ENCODE measurements around the gene MICAL3.

The MICAL3 gene

DNA sequence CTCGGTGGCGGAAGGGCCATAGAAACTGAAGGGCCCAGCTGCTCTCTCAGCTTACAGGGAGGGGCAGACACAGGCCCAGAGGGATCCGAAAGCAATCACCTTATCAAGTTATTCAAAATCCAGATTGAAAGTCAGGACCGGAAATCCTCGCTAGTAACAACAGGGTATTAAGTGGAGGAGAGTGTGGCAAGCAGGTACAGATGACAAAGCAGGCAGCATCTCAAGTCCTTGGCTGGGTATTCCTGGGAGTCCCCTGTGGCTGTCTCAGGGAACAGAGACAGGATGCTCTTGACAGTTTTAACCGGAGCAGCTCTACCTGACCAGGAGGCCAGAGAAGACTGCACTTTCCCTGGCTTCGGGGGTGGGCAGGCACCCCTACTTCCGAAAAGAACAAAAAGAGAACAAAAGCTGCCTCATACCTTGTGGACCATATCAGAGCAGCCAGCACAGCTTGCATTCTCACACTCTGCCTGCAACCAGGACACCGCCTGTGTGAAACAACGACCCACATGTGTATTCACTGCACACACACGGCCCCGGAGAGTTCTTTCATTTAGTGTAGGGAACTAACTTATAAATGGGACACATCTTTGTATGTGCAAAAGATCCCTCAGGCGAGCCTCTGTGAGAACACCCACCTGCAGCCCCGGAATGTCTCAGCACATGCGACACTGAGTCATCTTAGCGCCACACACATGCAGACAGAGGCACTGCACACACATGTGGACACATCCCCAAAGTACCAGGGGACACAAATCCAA lies 78.3 kb downstream of the MICAL3 start:
- TF ChIP-seq, protein P1, sequence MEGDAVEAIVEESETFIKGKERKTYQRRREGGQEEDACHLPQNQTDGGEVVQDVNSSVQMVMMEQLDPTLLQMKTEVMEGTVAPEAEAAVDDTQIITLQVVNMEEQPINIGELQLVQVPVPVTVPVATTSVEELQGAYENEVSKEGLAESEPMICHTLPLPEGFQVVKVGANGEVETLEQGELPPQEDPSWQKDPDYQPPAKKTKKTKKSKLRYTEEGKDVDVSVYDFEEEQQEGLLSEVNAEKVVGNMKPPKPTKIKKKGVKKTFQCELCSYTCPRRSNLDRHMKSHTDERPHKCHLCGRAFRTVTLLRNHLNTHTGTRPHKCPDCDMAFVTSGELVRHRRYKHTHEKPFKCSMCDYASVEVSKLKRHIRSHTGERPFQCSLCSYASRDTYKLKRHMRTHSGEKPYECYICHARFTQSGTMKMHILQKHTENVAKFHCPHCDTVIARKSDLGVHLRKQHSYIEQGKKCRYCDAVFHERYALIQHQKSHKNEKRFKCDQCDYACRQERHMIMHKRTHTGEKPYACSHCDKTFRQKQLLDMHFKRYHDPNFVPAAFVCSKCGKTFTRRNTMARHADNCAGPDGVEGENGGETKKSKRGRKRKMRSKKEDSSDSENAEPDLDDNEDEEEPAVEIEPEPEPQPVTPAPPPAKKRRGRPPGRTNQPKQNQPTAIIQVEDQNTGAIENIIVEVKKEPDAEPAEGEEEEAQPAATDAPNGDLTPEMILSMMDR (IDR thresholded peaks at IDR 0.05; ENCODE audit: control insufficient read depth, extremely low read depth, insufficient read depth): no peak
- DNase-seq (ENCODE audit: low read depth): no peak

DNA sequence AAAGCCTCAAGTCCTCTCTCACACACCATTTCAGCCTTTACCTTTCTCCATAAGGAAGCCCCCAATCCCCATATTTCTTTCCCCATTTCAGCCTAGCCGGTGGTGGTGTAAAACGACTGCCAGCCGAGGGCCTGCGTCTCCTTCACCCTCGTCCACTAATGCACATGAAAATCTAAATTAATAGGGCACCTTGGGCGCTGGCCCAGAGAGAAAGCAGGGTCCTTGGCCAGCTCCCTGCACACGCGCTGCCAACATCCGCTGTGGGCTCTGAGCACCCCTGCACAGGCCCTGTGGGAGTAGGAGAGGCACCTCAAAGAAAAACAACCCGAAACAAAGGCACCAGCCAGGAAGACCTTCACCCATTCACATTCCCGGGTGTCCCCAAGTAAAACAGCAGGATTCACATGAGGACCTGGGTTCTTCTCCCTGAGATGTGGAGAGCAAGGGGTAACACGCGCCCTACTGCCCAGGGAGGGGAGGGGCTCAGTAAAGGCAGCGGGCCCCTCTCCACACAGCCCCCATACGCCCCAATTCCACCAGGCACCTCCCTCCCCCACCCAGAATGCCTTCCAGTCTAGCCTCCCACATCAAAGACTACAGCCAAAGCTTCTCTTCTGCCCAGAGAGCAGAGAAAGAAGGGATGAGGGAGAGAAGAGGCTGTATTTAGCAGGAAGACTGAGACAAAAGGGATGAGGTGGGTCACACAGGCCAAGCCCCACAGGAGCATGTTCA lies 79.0 kb downstream of the MICAL3 start:
- no peak for DNase-seq (ENCODE audit: low read depth)
- no peak overlapping the region for H3K4me3 ChIP-seq (ENCODE audit: low read depth, low read length)
- TF ChIP-seq, protein P1 (IDR thresholded peaks at IDR 0.05; ENCODE audit: control insufficient read depth, extremely low read depth, insufficient read depth): no peak

More for the DNA sequence above, 78.3 kb downstream of the MICAL3 start:
- H3K4me3 ChIP-seq (ENCODE audit: low read depth, low read length): no peak overlapping the region

DNA sequence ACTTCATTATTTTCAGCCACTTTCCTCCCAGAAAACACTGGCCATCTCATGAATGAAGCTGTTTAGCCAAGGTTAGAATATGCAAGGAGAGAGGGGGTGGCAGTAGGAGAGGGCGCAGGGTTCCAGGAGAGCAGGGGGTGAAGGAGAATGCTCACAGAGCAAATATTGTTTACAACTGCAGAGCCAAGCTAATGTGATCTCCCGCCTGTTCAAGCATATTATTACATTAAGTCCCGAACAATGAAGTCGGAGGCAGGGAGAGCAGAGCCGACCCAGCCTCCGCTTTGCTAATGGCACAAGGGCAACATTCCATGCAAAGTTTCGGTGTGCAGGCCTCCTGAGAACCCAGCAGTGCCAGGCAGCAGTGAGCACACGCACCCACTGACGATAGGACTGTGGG lies 80.1 kb downstream of the MICAL3 start:
- H3K4me3 ChIP-seq (ENCODE audit: low read depth, low read length): peak overlapping the region; percentile 24; the same call in 1 of the 2 replicates
- no peak for DNase-seq (ENCODE audit: low read depth)
- TF ChIP-seq, protein P1 (IDR thresholded peaks at IDR 0.05; ENCODE audit: control insufficient read depth, extremely low read depth, insufficient read depth): no peak

DNA sequence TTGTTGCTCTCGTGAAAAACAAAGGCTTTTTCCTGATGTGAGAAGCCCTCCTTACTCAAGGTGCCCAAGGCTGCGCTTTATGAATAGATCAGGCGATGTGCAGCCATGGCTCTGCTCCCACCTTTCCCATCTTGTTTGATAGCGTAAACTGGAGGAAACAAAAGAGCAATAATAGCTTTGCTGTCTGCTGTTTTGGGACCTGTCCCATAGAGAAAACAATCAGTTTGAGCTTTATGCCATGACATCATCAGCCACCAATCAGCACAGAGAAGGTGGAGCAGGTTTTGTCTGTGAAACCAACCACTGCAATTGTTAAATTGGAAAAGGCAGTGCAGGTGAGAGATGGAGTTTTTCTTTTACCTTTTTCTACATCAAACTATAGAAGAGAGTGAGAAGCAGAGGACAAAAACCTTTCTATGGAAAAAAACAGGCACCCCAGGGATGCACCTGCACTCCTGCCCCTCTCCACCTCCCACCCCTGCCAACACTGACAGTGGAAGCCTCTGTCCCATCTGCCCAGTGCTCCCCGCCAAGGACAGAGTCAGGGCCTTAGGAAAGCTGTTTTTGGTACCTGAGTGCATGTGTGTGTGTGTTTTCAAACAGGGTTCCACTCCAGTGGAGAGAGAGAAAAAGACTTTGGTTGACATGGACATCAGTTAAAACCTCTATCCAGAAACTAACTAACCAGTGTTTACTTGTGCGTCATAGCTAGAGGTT lies 80.7 kb downstream of the MICAL3 start:
- peak overlapping the region; percentile 24 for H3K4me3 ChIP-seq (ENCODE audit: low read depth, low read length)
- DNase-seq (ENCODE audit: low read depth): peak; percentile 92
- TF ChIP-seq, protein P1 (IDR thresholded peaks at IDR 0.05; ENCODE audit: control insufficient read depth, extremely low read depth, insufficient read depth): no peak

DNA sequence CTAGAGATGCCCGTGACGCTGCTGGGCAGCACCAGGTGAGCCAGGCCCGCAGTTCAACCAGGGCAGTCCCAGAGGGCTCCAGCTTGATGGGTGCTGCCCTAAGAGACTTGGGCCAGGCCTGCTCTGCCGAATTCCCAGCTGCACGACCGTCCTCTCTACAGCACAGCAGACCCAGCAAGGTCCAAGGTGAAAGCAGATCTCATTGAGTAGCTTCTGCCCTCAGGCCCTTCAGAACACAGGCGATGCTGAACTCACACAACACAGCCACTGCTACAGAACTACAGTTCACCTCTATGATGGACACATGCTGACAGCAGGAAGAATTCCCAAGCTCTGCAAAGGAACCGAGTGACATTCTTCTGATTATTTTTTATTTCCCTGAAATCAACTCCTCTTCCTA lies 81.6 kb downstream of the MICAL3 start:
- TF ChIP-seq, protein P1 (IDR thresholded peaks at IDR 0.05; ENCODE audit: control insufficient read depth, extremely low read depth, insufficient read depth): no peak
- no peak for DNase-seq (ENCODE audit: low read depth)
- no peak overlapping the region for H3K4me3 ChIP-seq (ENCODE audit: low read depth, low read length)

DNA sequence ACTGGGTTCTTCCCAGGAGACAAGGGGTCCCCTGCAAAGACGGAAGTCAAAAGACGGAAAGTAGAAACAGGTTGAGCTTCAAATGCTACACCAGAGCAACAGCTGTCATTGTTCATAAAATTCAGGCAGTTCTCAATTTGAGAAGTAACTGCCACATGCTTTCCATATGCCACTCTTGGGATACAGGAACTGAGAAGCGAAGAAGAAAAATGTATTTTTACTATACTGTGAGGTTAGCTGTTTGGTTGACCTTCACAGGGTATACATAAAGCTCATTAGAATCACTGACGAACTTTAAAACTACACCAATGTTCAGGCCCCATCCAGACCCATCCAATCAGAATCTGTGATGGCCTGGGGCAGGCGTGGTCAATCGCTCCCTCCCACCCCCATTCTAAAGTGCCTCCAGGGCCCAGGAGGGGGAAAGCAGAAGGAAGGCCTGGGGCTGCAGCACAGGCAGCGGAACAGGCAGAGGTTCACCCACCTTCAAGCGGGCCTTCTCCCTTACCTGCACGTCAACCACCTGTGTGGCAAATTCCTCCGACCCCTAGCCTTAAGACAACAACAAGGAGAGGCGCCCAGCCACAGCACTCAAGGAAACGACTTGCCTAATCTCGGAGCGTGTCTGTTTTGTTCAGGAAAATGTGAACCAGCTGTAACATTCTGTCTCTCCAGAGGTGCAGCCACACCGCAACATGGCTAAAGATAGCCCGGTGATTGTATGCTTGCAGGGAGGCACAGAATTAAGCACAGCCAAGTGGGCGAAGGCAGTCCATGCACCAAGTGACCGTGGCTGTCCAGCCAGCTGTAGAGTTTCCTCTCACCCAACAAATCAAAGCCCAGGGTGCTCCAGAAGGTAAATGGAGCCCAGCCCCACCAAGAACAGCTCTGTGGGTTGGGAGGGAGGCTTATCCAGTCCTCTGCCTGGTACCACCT lies 82.6 kb downstream of the MICAL3 start:
- no peak for DNase-seq (ENCODE audit: low read depth)
- H3K4me3 ChIP-seq (ENCODE audit: low read depth, low read length): no peak overlapping the region
- TF ChIP-seq, protein P1 (IDR thresholded peaks at IDR 0.05; ENCODE audit: control insufficient read depth, extremely low read depth, insufficient read depth): no peak
